ENCODE results near the gene BZW1.

Gene BZW1

GRCh38 chr2:200861617-200862155, 50.0 kb downstream of the BZW1 start:
- Histone ChIP-seq H3K9me2 (replicated peaks; ENCODE audit: insufficient read depth, low read length) (no peaks in the 10 kb centered on the region), H3K9ac (ENCODE audit: low read length) (peak overlapping the region; percentile 99; the same call in 1 of the 2 replicates), H3F3A (ENCODE audit: insufficient read depth, low read length) (peaks cover 15% of the 10 kb centered on the region), H3K4me2 (ENCODE audit: low read depth, low read length) (peak overlapping the region; percentile 91), H2AFZ (ENCODE audit: low read length) (no peak overlapping the region), H4K20me1 (ENCODE audit: insufficient read depth, low read length) (peaks cover 42% of the 10 kb centered on the region), H3K36me3 (replicated peaks; ENCODE audit: insufficient read depth, low read length) (peaks cover 44% of the 10 kb centered on the region), H3K27me3 (replicated peaks; ENCODE audit: insufficient read depth, low read length) (no peaks in the 10 kb centered on the region), H3K79me2 (ENCODE audit: low read length) (peaks cover 79% of the 10 kb centered on the region), H3K4me1 (ENCODE audit: low read length) (peaks cover 16% of the 10 kb centered on the region), H3K4me3 (ENCODE audit: low read length) (peak overlapping the region; percentile 87), H3K9me3 (replicated peaks; ENCODE audit: insufficient read depth, low read length) (no peaks in the 10 kb centered on the region), H3K27ac (ENCODE audit: low read length) (no peak overlapping the region)
- DNase-seq, result no peak
- TF ChIP-seq CTCF (IDR thresholded peaks at IDR 0.05; ENCODE audit: low read length), result no peak
- TF ChIP-seq EZH2phosphoT487 (IDR thresholded peaks at IDR 0.05; ENCODE audit: low read length), result no peak
- no peak for TF ChIP-seq EZH2 (optimal IDR thresholded peaks at IDR 0.05; ENCODE audit: low read depth, low read length)

- H3K27ac ChIP-seq (ENCODE audit: low read length), result peak overlapping the region; percentile 97; the same call in 1 of the 2 replicates
- H3K27me3 ChIP-seq (replicated peaks; ENCODE audit: insufficient read depth, low read length), result no peaks in the 10 kb centered on the region
- H3K36me3 ChIP-seq (replicated peaks; ENCODE audit: insufficient read depth, low read length), result peaks cover 37% of the 10 kb centered on the region
- peak overlapping the region; percentile 87 for H3K4me3 ChIP-seq (ENCODE audit: low read length)
- TF ChIP-seq CTCF (IDR thresholded peaks at IDR 0.05; ENCODE audit: low read length) (no peak), EZH2phosphoT487 (IDR thresholded peaks at IDR 0.05; ENCODE audit: low read length) (no peak), EZH2 (optimal IDR thresholded peaks at IDR 0.05; ENCODE audit: low read depth, low read length) (no peak)
- no peaks in the 10 kb centered on the region for H3K9me3 ChIP-seq (replicated peaks; ENCODE audit: insufficient read depth, low read length)
- H3K79me2 ChIP-seq (ENCODE audit: low read length), result peaks cover 70% of the 10 kb centered on the region
- peaks cover 11% of the 10 kb centered on the region for H3F3A ChIP-seq (ENCODE audit: insufficient read depth, low read length)
- no peaks in the 10 kb centered on the region for H3K9me2 ChIP-seq (replicated peaks; ENCODE audit: insufficient read depth, low read length)
- peaks cover 42% of the 10 kb centered on the region for H4K20me1 ChIP-seq (ENCODE audit: insufficient read depth, low read length)
- H2AFZ ChIP-seq (ENCODE audit: low read length), result no peak overlapping the region
- H3K4me2 ChIP-seq (ENCODE audit: low read depth, low read length), result peak overlapping the region; percentile 91
- peaks cover 16% of the 10 kb centered on the region for H3K4me1 ChIP-seq (ENCODE audit: low read length)
- peak overlapping the region; percentile 99 for H3K9ac ChIP-seq (ENCODE audit: low read length)
- DNase-seq, result peak; percentile 64
Measured at GRCh38 chr2:200862532-200863000, 50.9 kb downstream of the BZW1 start.

- H3K9me2 ChIP-seq (replicated peaks; ENCODE audit: insufficient read depth, low read length), result no peaks in the 10 kb centered on the region
- no peaks in the 10 kb centered on the region for H3K27me3 ChIP-seq (replicated peaks; ENCODE audit: insufficient read depth, low read length)
- H4K20me1 ChIP-seq (ENCODE audit: insufficient read depth, low read length), result peaks cover 42% of the 10 kb centered on the region
- peak overlapping the region; percentile 87 for H3K4me3 ChIP-seq (ENCODE audit: low read length)
- H2AFZ ChIP-seq (ENCODE audit: low read length), result no peak overlapping the region; the same call in 1 of the 2 replicates
- peaks cover 11% of the 10 kb centered on the region for H3F3A ChIP-seq (ENCODE audit: insufficient read depth, low read length)
- H3K36me3 ChIP-seq (replicated peaks; ENCODE audit: insufficient read depth, low read length), result peaks cover 27% of the 10 kb centered on the region; the same call in 1 of the 2 replicates
- peak overlapping the region; percentile 97 for H3K27ac ChIP-seq (ENCODE audit: low read length)
- peak overlapping the region; percentile 91; the same call in 1 of the 2 replicates for H3K4me2 ChIP-seq (ENCODE audit: low read depth, low read length)
- no peak for DNase-seq
- H3K79me2 ChIP-seq (ENCODE audit: low read length), result peaks cover 58% of the 10 kb centered on the region
- peak overlapping the region; percentile 99 for H3K9ac ChIP-seq (ENCODE audit: low read length)
- peaks cover 16% of the 10 kb centered on the region for H3K4me1 ChIP-seq (ENCODE audit: low read length)
- no peaks in the 10 kb centered on the region for H3K9me3 ChIP-seq (replicated peaks; ENCODE audit: insufficient read depth, low read length)
- no peak for TF ChIP-seq EZH2phosphoT487 (IDR thresholded peaks at IDR 0.05; ENCODE audit: low read length)
- TF ChIP-seq CTCF (IDR thresholded peaks at IDR 0.05; ENCODE audit: low read length), result no peak
- TF ChIP-seq EZH2 (optimal IDR thresholded peaks at IDR 0.05; ENCODE audit: low read depth, low read length), result no peak
Measured at GRCh38 chr2:200863782-200864175, 52.1 kb downstream of the BZW1 start.

All from MM.1S (cell line).